Esophagus squamous epithelium (tissue), 4 donors: ENCODE measurements around the gene FAM227B.

Experiments used
- POLR2A ChIP-seq, 4 donors: fragments of 450-650 bp; IDR thresholded peaks; one replicate each; pipeline ENCODE4 v1.6.1; 2017; ENCODE audit warnings: antibody characterized with exemption in 4 of 4, mild to moderate bottlenecking in 4 of 4, moderate library complexity in 3 of 4
- TF ChIP-seq, protein P1 (sequence below), 6 experiments: fragments of 450-650 bp in 4 of 6; fragments of 200-600 bp in 2 of 6; sonication (generic) in 2 of 6; IDR thresholded peaks; one replicate each; pipeline ENCODE4 v1.5.1; 2016 to 2019; ENCODE audit warnings: antibody characterized with exemption in 6 of 6, mild to moderate bottlenecking in 4 of 6, moderate library complexity in 4 of 6

GRCh38 chr15:49382394-49382793 lies 238.2 kb downstream of the FAM227B start:
- TF ChIP-seq, protein P1, sequence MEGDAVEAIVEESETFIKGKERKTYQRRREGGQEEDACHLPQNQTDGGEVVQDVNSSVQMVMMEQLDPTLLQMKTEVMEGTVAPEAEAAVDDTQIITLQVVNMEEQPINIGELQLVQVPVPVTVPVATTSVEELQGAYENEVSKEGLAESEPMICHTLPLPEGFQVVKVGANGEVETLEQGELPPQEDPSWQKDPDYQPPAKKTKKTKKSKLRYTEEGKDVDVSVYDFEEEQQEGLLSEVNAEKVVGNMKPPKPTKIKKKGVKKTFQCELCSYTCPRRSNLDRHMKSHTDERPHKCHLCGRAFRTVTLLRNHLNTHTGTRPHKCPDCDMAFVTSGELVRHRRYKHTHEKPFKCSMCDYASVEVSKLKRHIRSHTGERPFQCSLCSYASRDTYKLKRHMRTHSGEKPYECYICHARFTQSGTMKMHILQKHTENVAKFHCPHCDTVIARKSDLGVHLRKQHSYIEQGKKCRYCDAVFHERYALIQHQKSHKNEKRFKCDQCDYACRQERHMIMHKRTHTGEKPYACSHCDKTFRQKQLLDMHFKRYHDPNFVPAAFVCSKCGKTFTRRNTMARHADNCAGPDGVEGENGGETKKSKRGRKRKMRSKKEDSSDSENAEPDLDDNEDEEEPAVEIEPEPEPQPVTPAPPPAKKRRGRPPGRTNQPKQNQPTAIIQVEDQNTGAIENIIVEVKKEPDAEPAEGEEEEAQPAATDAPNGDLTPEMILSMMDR (IDR thresholded peaks at IDR 0.05): no peak
- TF ChIP-seq POLR2A (IDR thresholded peaks at IDR 0.05): no peak
